ENCODE results near the gene ALDH16A1.
A peak's percentile ranks its signal among the peaks of the same experiment; 100 is the strongest.

GRCh38 chr19:49499030-49499670 is 46.1 kb downstream of the ALDH16A1 start:
- no peak for TF ChIP-seq POLR2AphosphoS5 (IDR thresholded peaks at IDR 0.05; ENCODE audit: low read depth, low read length)
- peak; percentile 42 for TF ChIP-seq POLR2A (IDR thresholded peaks at IDR 0.05; ENCODE audit: low read depth, low read length)
- no peak for TF ChIP-seq TAF1 (IDR thresholded peaks at IDR 0.05; ENCODE audit: low read depth, low read length)
- no peak for TF ChIP-seq PAX5 (IDR thresholded peaks at IDR 0.05; ENCODE audit: insufficient read depth, low read length, severe bottlenecking)
- no peak for TF ChIP-seq SPI1 (IDR thresholded peaks at IDR 0.05; ENCODE audit: low read depth, low read length)
